ENCODE measurements around the gene CACNA1C.
"Not testable (repeated sequence)": the region's sequence is repeated elsewhere in the genome, so short reads cannot be mapped to it uniquely, and the experiment has no call there.

Gene CACNA1C

GRCh38 chr12:2710701-2711100 is 657.9 kb downstream of the CACNA1C start:
- no peak overlapping the region for H3K4me3 ChIP-seq
- H3K27ac ChIP-seq, result no peak overlapping the region

- no peak overlapping the region for H3K27ac ChIP-seq
- H3K4me3 ChIP-seq, result no peak overlapping the region
Observed at GRCh38 chr12:2719392-2719791, 666.6 kb downstream of the CACNA1C start.

- H3K27ac ChIP-seq, result no peak overlapping the region
- H3K4me3 ChIP-seq, result no peak overlapping the region
Observed at GRCh38 chr12:2722806-2723205, 670.0 kb downstream of the CACNA1C start.

- Histone ChIP-seq H3K27ac (no peak overlapping the region), H3K4me3 (no peak overlapping the region)
Observed at GRCh38 chr12:2732290-2732689, 679.5 kb downstream of the CACNA1C start.

- Histone ChIP-seq H3K27ac (no peak overlapping the region), H3K4me3 (no peak overlapping the region)
Observed at GRCh38 chr12:2733493-2734355, 680.9 kb downstream of the CACNA1C start.

GRCh38 chr12:2735432-2735831 is 682.6 kb downstream of the CACNA1C start:
- no peak overlapping the region for H3K4me3 ChIP-seq
- no peak overlapping the region for H3K27ac ChIP-seq

- H3K4me3 ChIP-seq, result no peak overlapping the region
- H3K27ac ChIP-seq, result no peak overlapping the region
Observed at GRCh38 chr12:2737656-2738241, 685.0 kb downstream of the CACNA1C start.

GRCh38 chr12:2739069-2739468 is 686.3 kb downstream of the CACNA1C start:
- no peak overlapping the region for H3K4me3 ChIP-seq
- H3K27ac ChIP-seq, result no peak overlapping the region

- no peak overlapping the region for H3K27ac ChIP-seq
Observed at GRCh38 chr12:2739832-2740641, 687.2 kb downstream of the CACNA1C start.

GRCh38 chr12:2742037-2742436 is 689.2 kb downstream of the CACNA1C start:
- H3K4me3 ChIP-seq, H3K27ac ChIP-seq: not testable (repeated sequence)

More at GRCh38 chr12:2739832-2740641, 687.2 kb downstream of the CACNA1C start:
- H3K4me3 ChIP-seq, result no peak overlapping the region

GRCh38 chr12:2743478-2743877 is 690.7 kb downstream of the CACNA1C start:
- no peak overlapping the region for H3K4me3 ChIP-seq
- H3K27ac ChIP-seq, result no peak overlapping the region

GRCh38 chr12:2745655-2746054 is 692.9 kb downstream of the CACNA1C start:
- no peak overlapping the region for H3K4me3 ChIP-seq
- H3K27ac ChIP-seq, result no peak overlapping the region
